Left ventricle myocardium inferior (tissue), 1 donor: ENCODE measurements around the gene SLC35E3. TPM values are rescaled to one million over a fixed set of nuclear protein-coding genes. Genes with fewer than 3 reads are reported as not detected.

Source experiments
- DNase-seq: peaks from one replicate; pipeline ENCODE4 v3.0.0-alpha.2; 2020
- H3K27ac ChIP-seq: fragments of 200-600 bp; replicated peaks from 2 replicates; pipeline ENCODE4 v1.8.0; 2021
- H3K27me3 ChIP-seq: fragments of 200-600 bp; 2 replicates; pipeline ENCODE4 v1.8.0; 2021; ENCODE audit warnings: low read depth
- H3K36me3 ChIP-seq: fragments of 200-600 bp; 2 replicates; pipeline ENCODE4 v1.8.0; 2021
- H3K4me1 ChIP-seq: fragments of 200-600 bp; 2 replicates; pipeline ENCODE4 v1.8.0; 2021
- H3K4me3 ChIP-seq: fragments of 200-600 bp; 2 replicates; pipeline ENCODE4 v1.8.0; 2021; ENCODE audit warnings: mild to moderate bottlenecking, moderate library complexity
- H3K9me3 ChIP-seq: fragments of 200-600 bp; replicated peaks from 2 replicates; pipeline ENCODE4 v1.8.0; 2021
- CTCF ChIP-seq: fragments of 200-600 bp; IDR thresholded peaks from 2 replicates; pipeline ENCODE4 v1.8.0; 2021; ENCODE audit warnings: antibody characterized with exemption, mild to moderate bottlenecking, borderline replicate concordance
- intact Hi-C: fragments of 100-400 bp; cut with micrococcal nuclease; formaldehyde crosslinking; loops from one replicate; pipeline ENCODE4 v1.11.0; 2022
- total RNA-seq: library from RNA; stranded (reverse); fragmentation: NEBNext Ultra II Directional; extraction: Animal tissue kit (Norgen Biotek cat#: 25700); gene quantifications from one replicate; pipeline ENCODE4 v1.2.1, GENCODE V29; 2021
- donor health status: DM: no; HTN: yes; CAD: no; lungs with severe emphysema.

Gene SLC35E3
- total RNA-seq, 1 donor from 2014 or later, result 5.1 TPM

GRCh38 chr12:68768431-68768939 lies 22.5 kb downstream of the SLC35E3 start:
- Histone ChIP-seq H3K27me3 (no peaks in the 10 kb centered on the region), H3K27ac (no peak overlapping the region), H3K36me3 (peaks cover 24% of the 10 kb centered on the region), H3K9me3 (no peaks in the 10 kb centered on the region), H3K4me1 (no peaks in the 10 kb centered on the region), H3K4me3 (no peak overlapping the region)
- intact Hi-C loops, result no loop called here
- DNase-seq, result no peak
- no peak for TF ChIP-seq CTCF

- intact Hi-C loops, result no loop called here
- Histone ChIP-seq H3K9me3 (no peaks in the 10 kb centered on the region), H3K36me3 (peaks cover 9% of the 10 kb centered on the region), H3K27ac (no peak overlapping the region), H3K4me1 (no peaks in the 10 kb centered on the region), H3K4me3 (no peak overlapping the region), H3K27me3 (no peaks in the 10 kb centered on the region)
- TF ChIP-seq CTCF, result no peak
- no peak for DNase-seq
Observed at GRCh38 chr12:68769941-68770340, 24.0 kb downstream of the SLC35E3 start.

- no peak for DNase-seq
- Histone ChIP-seq H3K36me3 (peaks cover 3% of the 10 kb centered on the region), H3K27me3 (no peaks in the 10 kb centered on the region), H3K27ac (no peak overlapping the region), H3K4me1 (no peaks in the 10 kb centered on the region), H3K4me3 (no peak overlapping the region), H3K9me3 (no peaks in the 10 kb centered on the region)
- intact Hi-C loops, result no loop called here
- no peak for TF ChIP-seq CTCF
Observed at GRCh38 chr12:68771223-68771925, 25.4 kb downstream of the SLC35E3 start.

- Histone ChIP-seq H3K36me3 (no peaks in the 10 kb centered on the region), H3K4me1 (no peaks in the 10 kb centered on the region), H3K4me3 (no peak overlapping the region), H3K27ac (no peak overlapping the region), H3K27me3 (no peaks in the 10 kb centered on the region), H3K9me3 (no peaks in the 10 kb centered on the region)
- TF ChIP-seq CTCF, result no peak
- intact Hi-C loops, result no loop called here
- no peak for DNase-seq
Observed at GRCh38 chr12:68772714-68773113, 26.7 kb downstream of the SLC35E3 start.

GRCh38 chr12:68773582-68773981 lies 27.6 kb downstream of the SLC35E3 start:
- TF ChIP-seq CTCF, result no peak
- Histone ChIP-seq H3K27me3 (no peaks in the 10 kb centered on the region), H3K36me3 (no peaks in the 10 kb centered on the region), H3K9me3 (no peaks in the 10 kb centered on the region), H3K4me3 (no peak overlapping the region), H3K4me1 (no peaks in the 10 kb centered on the region), H3K27ac (no peak overlapping the region)
- intact Hi-C loops, result no loop called here
- DNase-seq, result no peak
